Measurements from ENCODE around the gene HMHB1.
"Not testable (repeated sequence)": the region's sequence is repeated elsewhere in the genome, so short reads cannot be mapped to it uniquely, and the experiment has no call there.

Gene HMHB1

DNA sequence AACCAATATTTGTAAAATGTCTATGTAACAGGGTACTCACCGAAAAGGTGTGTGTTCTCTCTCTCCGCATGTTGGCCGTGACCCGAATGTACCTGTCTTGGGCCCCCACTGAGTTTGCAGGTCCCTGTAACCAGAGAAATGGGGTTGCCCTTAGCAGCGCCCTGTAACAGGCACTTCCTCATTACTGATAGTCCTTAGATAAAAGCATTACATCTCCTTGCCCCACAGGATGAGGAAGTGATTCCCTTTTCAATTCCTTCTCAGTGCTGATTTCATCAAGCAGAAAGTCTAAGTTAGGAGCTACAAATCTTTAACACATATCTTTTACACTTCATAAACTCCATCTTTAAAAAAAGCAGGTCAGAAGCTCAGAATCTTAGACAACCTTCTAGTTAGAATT is 15.2 kb upstream of the HMHB1 start:
- DNase-seq (ENCODE audit: low read depth) = no peak
- TF ChIP-seq, protein P1, sequence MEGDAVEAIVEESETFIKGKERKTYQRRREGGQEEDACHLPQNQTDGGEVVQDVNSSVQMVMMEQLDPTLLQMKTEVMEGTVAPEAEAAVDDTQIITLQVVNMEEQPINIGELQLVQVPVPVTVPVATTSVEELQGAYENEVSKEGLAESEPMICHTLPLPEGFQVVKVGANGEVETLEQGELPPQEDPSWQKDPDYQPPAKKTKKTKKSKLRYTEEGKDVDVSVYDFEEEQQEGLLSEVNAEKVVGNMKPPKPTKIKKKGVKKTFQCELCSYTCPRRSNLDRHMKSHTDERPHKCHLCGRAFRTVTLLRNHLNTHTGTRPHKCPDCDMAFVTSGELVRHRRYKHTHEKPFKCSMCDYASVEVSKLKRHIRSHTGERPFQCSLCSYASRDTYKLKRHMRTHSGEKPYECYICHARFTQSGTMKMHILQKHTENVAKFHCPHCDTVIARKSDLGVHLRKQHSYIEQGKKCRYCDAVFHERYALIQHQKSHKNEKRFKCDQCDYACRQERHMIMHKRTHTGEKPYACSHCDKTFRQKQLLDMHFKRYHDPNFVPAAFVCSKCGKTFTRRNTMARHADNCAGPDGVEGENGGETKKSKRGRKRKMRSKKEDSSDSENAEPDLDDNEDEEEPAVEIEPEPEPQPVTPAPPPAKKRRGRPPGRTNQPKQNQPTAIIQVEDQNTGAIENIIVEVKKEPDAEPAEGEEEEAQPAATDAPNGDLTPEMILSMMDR (conservative IDR thresholded peaks at IDR 0.05; ENCODE audit: control insufficient read depth, insufficient read depth, low read depth, low read length) = no peak

DNA sequence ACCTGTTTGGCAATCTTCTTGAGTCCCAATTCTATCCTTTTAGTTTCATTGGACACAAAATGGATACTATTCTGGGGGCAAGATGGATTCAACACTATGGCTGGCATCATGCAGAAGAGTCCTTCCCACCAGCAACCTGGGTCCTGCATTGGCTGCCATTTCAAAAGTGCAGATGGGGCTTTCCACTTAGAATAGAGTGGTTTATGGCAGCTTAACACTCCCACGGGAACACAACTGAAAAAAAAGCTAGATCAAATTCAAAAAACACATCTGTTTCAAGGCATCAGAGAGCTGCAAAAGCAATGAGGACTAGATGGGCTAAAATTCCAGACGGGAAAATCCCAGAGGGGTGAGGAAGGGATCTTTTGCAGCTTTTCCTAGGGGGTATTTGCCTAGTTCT is 11.2 kb upstream of the HMHB1 start:
- no peak overlapping the region for H3K4me3 ChIP-seq (ENCODE audit: control insufficient read depth, low read depth, low read length)
- TF ChIP-seq, protein P1 (conservative IDR thresholded peaks at IDR 0.05; ENCODE audit: control insufficient read depth, insufficient read depth, low read depth, low read length) = no peak
- DNase-seq (ENCODE audit: low read depth) = no peak

More for the DNA sequence above, 15.2 kb upstream of the HMHB1 start:
- H3K4me3 ChIP-seq (ENCODE audit: control insufficient read depth, low read depth, low read length) = no peak overlapping the region

DNA sequence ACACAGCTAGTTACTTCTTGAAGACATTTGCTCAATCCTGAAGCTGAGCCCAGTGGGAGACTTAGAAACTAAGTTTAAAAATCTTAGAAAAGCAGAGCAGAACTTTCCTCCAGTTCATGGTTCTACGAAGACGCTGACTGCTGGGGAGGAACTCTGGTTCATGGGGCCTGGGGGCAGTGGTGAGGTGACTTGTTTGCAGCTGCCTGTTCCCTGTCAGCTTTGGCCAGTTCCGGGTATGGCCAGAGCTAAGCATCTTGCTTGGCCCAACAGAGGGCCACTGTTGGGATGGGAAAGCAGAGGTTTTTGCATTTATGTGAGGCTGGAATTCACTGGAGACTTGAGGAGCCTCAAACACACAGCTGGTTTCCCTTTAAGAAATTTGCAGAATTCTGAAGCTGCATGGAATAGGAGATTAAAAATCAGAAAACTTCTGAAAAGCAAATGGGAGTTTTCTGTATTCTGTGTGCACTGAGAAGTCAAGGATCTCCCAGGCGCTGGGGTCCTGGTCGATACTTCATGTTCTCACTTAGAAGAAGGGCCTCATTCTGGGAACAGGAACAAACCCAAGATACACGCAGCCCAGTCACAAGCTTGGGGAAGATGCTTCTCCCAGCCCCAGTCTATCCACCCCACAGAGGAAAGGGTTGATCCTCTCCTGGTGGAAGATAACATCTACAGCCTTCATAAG is 10.6 kb upstream of the HMHB1 start:
- no peak overlapping the region for H3K4me3 ChIP-seq (ENCODE audit: control insufficient read depth, low read depth, low read length)
- TF ChIP-seq, protein P1 (conservative IDR thresholded peaks at IDR 0.05; ENCODE audit: control insufficient read depth, insufficient read depth, low read depth, low read length) = no peak
- no peak for DNase-seq (ENCODE audit: low read depth)

DNA sequence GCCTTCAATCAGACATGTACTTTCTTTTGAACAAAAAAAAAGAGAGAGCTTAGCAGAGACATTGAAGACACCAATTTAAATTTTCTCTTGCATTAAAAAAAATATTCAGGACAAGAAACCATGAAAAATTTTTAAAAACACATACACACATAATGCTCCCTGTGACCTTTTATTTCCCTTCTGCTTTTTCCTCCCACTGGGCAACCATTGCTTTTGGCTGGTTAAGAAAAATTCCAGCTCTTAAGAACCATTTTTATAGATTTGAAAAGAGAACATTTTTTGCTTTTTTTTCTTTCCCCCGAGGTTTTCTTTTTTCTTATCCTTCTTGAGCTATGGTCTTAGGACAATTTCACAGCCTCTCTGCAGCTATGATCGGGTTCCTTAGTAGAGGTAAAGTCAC is 6.1 kb upstream of the HMHB1 start:
- no peak overlapping the region for H3K4me3 ChIP-seq (ENCODE audit: control insufficient read depth, low read depth, low read length)
- TF ChIP-seq, protein P1 (conservative IDR thresholded peaks at IDR 0.05; ENCODE audit: control insufficient read depth, insufficient read depth, low read depth, low read length) = no peak
- DNase-seq (ENCODE audit: low read depth) = no peak

DNA sequence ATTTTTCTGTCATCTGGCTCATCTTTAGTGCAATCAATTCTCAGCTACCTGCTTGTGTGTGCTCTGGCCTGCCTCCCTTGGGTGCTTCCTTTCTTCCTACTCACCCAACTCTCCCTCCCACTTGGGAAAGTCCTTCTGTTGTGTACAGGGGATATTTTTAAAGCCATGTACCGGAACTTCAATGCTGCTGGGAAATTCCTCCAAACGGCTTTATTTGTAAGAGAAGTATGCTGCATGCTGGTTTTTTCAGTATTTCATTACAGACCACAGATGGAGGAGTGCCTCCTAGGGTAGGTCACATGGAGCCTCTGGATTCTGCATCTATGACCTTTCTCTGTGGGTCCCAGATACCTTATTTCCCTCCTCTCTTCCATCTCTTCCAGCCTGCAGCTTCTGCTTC is 5.4 kb upstream of the HMHB1 start:
- DNase-seq (ENCODE audit: low read depth) = no peak
- no peak overlapping the region for H3K4me3 ChIP-seq (ENCODE audit: control insufficient read depth, low read depth, low read length)
- TF ChIP-seq, protein P1 (conservative IDR thresholded peaks at IDR 0.05; ENCODE audit: control insufficient read depth, insufficient read depth, low read depth, low read length) = no peak

DNA sequence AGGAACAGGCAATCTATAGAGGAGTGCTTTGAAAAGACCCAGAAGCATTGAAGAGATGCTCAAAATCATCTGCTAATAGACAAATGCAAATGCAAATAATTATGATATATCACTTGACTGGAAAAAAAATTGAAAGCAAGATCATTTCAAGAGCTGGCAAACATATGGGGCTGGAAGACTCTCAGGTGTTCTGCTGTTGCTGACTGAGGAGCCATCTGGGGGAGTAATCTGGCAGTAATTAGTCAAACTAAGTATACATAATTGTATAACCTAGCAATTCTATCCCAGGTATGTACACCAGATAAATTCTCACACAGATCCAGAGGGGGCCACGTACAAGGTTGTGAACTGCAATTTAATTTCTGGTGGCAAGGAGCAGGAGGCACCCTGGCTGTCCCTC is 4.6 kb upstream of the HMHB1 start:
- no peak for DNase-seq (ENCODE audit: low read depth)
- H3K4me3 ChIP-seq (ENCODE audit: control insufficient read depth, low read depth, low read length) = no peak overlapping the region
- TF ChIP-seq, protein P1 (conservative IDR thresholded peaks at IDR 0.05; ENCODE audit: control insufficient read depth, insufficient read depth, low read depth, low read length) = no peak

DNA sequence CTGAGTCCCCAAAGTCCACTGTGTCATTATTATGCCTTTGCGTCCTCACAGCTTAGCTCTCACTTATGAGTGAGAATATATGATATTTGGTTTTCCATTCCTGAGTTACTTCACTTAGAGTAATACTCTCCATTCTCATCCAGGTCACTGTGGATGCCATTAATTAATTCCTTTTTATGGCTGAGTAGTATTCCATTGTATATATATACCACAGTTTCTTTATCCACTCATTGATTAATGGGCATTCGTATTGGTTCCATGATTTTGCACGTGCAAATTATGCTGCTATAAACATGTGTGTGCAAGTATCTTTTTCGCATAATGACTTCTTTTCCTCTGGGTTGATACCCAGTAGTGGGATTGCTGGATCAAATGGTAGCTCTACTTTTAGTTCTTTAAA is 4.4 kb downstream of the HMHB1 start:
- H3K4me3 ChIP-seq (ENCODE audit: control insufficient read depth, low read depth, low read length); DNase-seq (ENCODE audit: low read depth): not testable (repeated sequence)
